Measurements from ENCODE around the gene MARCKSL1. TPM values are rescaled to one million over a fixed set of nuclear protein-coding genes. Genes with fewer than 3 reads are reported as not detected.

The MARCKSL1 gene
- total and polyA plus RNA-seq, 2 experiments from 2014 or later = 263 to 587 TPM

GRCh38 chr1:32337855-32338636, 2.0 kb upstream of the MARCKSL1 start:
- Histone ChIP-seq H3K27ac (no peak overlapping the region), H3K4me1 (ENCODE audit: low read depth) (peaks cover 7% of the 10 kb centered on the region)

GRCh38 chr1:32336963-32337675, 1.1 kb upstream of the MARCKSL1 start:
- peak in 1 of 2 donors; percentile 77 for DNase-seq (ENCODE audit: low read depth in 1 of 2, low spot score in 1 of 2)
- H3K9me3 ChIP-seq (ENCODE audit: low read depth) = no peaks in the 10 kb centered on the region
- H3K4me3 ChIP-seq = no peak overlapping the region
- H3K27me3 ChIP-seq = no peaks in the 10 kb centered on the region
- no peak for TF ChIP-seq CTCF (IDR thresholded peaks at IDR 0.05; ENCODE audit: low read depth, low read length)
- peaks cover 9% of the 10 kb centered on the region for H3K36me3 ChIP-seq
- H3K27ac ChIP-seq = no peak overlapping the region
- peaks cover 7% of the 10 kb centered on the region for H3K4me1 ChIP-seq (ENCODE audit: low read depth)

More at GRCh38 chr1:32337855-32338636, 2.0 kb upstream of the MARCKSL1 start:
- Histone ChIP-seq H3K9me3 (ENCODE audit: low read depth) (no peaks in the 10 kb centered on the region), H3K4me3 (no peak overlapping the region), H3K27me3 (no peaks in the 10 kb centered on the region), H3K36me3 (peaks cover 6% of the 10 kb centered on the region)
- DNase-seq (ENCODE audit: low read depth in 1 of 2, low spot score in 1 of 2) = peak in 1 of 2 donors; percentile 84
- TF ChIP-seq CTCF (IDR thresholded peaks at IDR 0.05; ENCODE audit: low read depth, low read length) = no peak

- DNase-seq (ENCODE audit: low read depth in 1 of 2, low spot score in 1 of 2) = no peak
- H3K4me3 ChIP-seq = peak overlapping the region; percentile 100
- H3K27me3 ChIP-seq = no peaks in the 10 kb centered on the region
- no peak for TF ChIP-seq CTCF (IDR thresholded peaks at IDR 0.05; ENCODE audit: low read depth, low read length)
- peaks cover 13% of the 10 kb centered on the region for H3K36me3 ChIP-seq
- no peaks in the 10 kb centered on the region for H3K9me3 ChIP-seq (ENCODE audit: low read depth)
- H3K4me1 ChIP-seq (ENCODE audit: low read depth) = peaks cover 7% of the 10 kb centered on the region
- H3K27ac ChIP-seq = no peak overlapping the region
These were observed 529 bp upstream of the MARCKSL1 start for GRCh38 chr1:32336591-32336932.

GRCh38 chr1:32335535-32335789, 571 bp downstream of the MARCKSL1 start:
- Histone ChIP-seq H3K4me1 (ENCODE audit: low read depth) (peaks cover 7% of the 10 kb centered on the region), H3K27ac (peak overlapping the region; percentile 80), H3K36me3 (peaks cover 21% of the 10 kb centered on the region), H3K9me3 (ENCODE audit: low read depth) (no peaks in the 10 kb centered on the region), H3K4me3 (peak overlapping the region; percentile 100), H3K27me3 (no peaks in the 10 kb centered on the region)
- no peak for DNase-seq (ENCODE audit: low read depth in 1 of 2, low spot score in 1 of 2)
- no peak for TF ChIP-seq CTCF (IDR thresholded peaks at IDR 0.05; ENCODE audit: low read depth, low read length)

- Histone ChIP-seq H3K4me1 (ENCODE audit: low read depth) (peaks cover 7% of the 10 kb centered on the region), H3K27me3 (no peaks in the 10 kb centered on the region), H3K9me3 (ENCODE audit: low read depth) (no peaks in the 10 kb centered on the region), H3K4me3 (peak overlapping the region; percentile 100), H3K36me3 (peaks cover 21% of the 10 kb centered on the region), H3K27ac (peak overlapping the region; percentile 80)
- DNase-seq (ENCODE audit: low read depth in 1 of 2, low spot score in 1 of 2) = peak; percentile 60 to 70
- peak; percentile 84 for TF ChIP-seq CTCF (IDR thresholded peaks at IDR 0.05; ENCODE audit: low read depth, low read length)
These were observed 1.0 kb downstream of the MARCKSL1 start for GRCh38 chr1:32334864-32335534.
